Measurements from ENCODE around the gene NEK11.

- TF ChIP-seq CTCF (IDR thresholded peaks at IDR 0.05), result no peak
- no peak for TF ChIP-seq POLR2A (IDR thresholded peaks at IDR 0.05)
Measured at GRCh38 chr3:131143802-131144201, 117.1 kb downstream of the NEK11 start.
